GM12874 (cell line): ENCODE results near the gene SGIP1.

Experiments
- CTCF ChIP-seq: IDR thresholded peaks from 2 replicates; pipeline ENCODE4 v1.5.1; 2011; ENCODE audit warnings: low read depth, mild to moderate bottlenecking, control low read depth, low read length, moderate library complexity; ENCODE audit not compliant: insufficient read depth

The SGIP1 gene

GRCh38 chr1:66589326-66589725, 55.4 kb downstream of the SGIP1 start:
- TF ChIP-seq CTCF = no peak

GRCh38 chr1:66596191-66596590, 62.2 kb downstream of the SGIP1 start:
- TF ChIP-seq CTCF = no peak

DNA sequence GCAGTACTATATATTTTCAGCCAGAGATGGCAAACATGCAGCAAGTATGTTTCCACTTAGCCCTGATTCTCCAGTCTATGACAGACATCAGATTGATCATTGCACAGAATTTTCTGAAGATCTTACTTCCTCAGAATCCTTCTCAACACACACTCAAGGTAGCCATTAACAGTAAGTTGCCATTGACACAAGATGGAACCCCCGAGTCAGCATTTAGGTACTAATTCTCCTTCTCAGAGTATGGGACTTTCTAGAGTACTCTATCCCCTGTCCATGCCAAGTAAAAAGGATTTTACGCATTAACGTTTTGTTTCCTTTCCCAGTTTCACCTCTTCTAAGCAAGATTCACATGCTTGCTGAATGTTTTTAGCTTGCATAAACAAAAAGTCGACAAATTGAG, 63.5 kb downstream of the SGIP1 start:
- no peak for TF ChIP-seq CTCF

DNA sequence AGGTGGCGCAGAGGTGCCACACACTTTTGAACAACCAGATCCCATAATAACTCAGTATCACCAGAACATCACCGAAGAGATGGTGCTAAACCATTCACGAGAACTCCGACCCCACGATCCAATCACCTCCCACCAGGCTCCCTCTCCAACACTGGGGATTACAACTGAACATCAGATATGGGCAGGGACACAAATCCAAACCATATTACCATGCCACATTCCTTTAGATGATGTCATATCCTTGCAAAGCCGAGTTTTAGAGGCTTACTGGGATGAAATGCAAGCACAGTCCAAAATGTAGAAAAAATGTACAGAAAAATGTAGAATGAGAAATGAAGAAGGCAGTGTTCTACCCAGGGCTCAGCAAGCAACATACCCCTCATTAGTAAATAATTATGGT, 64.7 kb downstream of the SGIP1 start:
- no peak for TF ChIP-seq CTCF

DNA sequence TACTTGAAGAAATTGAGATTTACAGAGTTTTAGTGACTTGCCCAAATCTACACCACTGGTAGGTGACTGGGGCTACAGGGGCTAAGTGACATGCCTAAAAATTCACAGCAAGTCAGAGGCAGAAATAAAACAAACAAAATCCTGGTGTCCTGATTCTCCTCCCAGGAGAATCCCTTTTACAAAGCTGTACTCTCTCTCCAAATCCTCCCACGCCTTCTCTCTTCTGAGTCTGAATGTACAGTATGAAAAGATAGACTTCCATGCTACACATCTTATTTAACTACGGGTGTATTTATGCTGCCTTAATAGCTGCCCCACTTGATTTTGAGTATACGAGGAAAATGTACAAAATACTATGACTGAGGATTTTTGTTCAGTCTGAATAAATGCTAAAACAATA, 65.4 kb downstream of the SGIP1 start:
- TF ChIP-seq CTCF = no peak

DNA sequence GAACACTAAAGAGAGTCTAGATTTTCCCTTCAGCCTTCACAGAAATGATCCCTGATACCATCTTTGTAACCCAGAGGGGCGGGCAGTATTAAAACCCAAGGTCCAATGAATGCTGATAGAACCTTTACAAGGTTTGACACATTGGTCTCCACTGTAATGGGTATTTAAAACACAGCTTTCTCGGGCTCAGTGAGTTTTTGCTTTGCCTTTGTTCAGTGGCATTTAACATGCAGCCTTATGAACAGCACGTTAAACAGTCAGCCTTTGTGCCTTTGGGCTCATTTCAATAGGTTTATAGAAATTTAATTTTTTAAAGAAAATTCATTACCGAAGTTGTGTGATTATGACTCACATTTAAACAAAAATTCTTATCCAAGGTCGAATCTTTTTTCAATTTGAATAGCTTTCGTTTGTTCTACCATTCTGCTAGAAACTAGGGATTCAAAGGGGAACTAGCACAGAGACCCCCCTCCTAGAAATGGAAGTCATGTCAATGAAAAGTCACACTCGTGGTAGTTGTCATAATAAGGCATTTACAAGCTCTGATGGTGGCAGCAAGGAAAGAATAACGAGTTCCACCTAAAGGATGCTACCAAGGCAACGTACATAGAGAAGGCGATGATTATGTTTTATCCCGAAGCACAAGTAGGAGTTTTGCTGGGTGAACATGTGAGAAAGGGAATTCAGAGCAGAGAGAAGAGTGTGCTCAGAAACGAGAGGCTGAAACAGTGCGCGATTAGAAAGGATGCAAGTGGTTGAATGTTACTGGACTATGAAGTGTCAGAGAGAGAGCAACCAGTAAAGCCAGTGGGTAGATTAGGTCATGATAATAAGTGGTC, 66.2 kb downstream of the SGIP1 start:
- TF ChIP-seq CTCF = no peak

- TF ChIP-seq CTCF = no peak
These were observed 71.6 kb downstream of the SGIP1 start for GRCh38 chr1:66605419-66605997.
